Activated naive CD4-positive, alpha-beta T cell treated with anti-CD3 and anti-CD28 coated beads, Interleukin-2, amount 50 U/mL, for 72 hours (primary cell): ENCODE data around the gene TEX51. TPM values are rescaled to one million over a fixed set of nuclear protein-coding genes. Genes with fewer than 3 reads are reported as not detected.

ENCODE experiments used
- ATAC-seq, 2 donors: fragments of 150-1000 bp; cut with Tn5 transposase; 2 replicates each; pipeline ENCODE4 v1.10.0; 2021; ENCODE audit warnings: mild to moderate bottlenecking in 2 of 2, moderate library complexity in 2 of 2
- DNase-seq, 2 donors: peaks; one replicate each; pipeline ENCODE4 v3.0.0; 2021 to 2022; ENCODE audit warnings: low spot score in 2 of 2
- H3K27ac Mint-ChIP-seq, 2 donors: one replicate each; pipeline ENCODE4 v1.8.0; 2022; ENCODE audit warnings: mild to moderate bottlenecking in 2 of 2, mixed read lengths in 2 of 2
- H3K36me3 Mint-ChIP-seq, 2 donors: one replicate each; pipeline ENCODE4 v1.8.0; 2022; ENCODE audit warnings: mixed read lengths in 2 of 2
- H3K9me3 Mint-ChIP-seq, 2 donors: one replicate each; pipeline ENCODE4 v1.8.0; 2022; ENCODE audit warnings: mixed read lengths in 2 of 2
- total RNA-seq, 2 donors: library from RNA; stranded (reverse); gene quantifications; one replicate each; pipeline ENCODE4 v1.2.3, GENCODE V29; 2022

TEX51 gene
- total RNA-seq, 2 donors from 2014 or later, result not detected

DNA sequence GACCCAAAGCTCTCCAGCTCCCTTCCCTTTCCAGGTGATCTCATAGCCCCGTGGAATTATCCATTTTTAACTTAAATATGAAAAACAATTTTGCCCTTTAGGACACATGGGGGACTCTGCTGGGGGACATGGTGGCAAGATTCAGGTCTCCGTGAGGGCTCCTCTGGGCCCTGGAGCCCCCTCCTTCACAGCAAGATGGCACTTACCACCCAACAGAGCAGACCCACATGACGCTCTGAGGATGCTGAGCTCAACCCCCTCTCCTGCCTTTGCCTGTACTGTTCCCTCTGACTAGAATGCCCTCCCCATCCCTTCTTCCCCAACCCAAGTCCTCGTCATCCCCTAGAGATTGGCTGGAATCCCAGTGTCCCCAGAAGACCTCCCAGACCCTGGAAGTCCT, 17.2 kb downstream of the TEX51 start:
- DNase-seq, result no peak
- Mint-ChIP-seq H3K27ac (no peak overlapping the region), H3K36me3 (no peaks in the 10 kb centered on the region), H3K9me3 (no peaks in the 10 kb centered on the region)
- no peak for ATAC-seq

DNA sequence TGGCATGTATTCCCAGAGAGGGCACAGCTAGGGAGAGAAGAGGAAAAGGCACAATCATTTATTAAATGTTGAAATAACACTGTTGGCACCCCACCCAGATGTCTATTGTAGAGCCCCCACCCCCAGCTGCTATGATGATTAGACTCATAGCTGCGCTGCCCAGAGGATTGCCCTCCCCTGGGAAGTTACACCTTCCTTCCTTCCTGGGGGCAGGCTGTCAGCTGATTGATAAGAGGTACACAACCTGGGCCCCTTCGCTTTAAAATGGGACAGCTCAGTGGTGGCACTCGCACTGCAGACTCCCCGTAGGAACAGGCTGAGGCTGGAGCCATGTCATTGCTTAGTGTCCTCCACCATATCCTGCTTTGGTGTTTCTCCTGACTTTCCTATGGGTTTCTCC, 18.1 kb downstream of the TEX51 start:
- H3K36me3 Mint-ChIP-seq, result no peaks in the 10 kb centered on the region
- H3K27ac Mint-ChIP-seq, result no peak overlapping the region
- H3K9me3 Mint-ChIP-seq, result no peaks in the 10 kb centered on the region
- no peak for ATAC-seq
- no peak for DNase-seq

DNA sequence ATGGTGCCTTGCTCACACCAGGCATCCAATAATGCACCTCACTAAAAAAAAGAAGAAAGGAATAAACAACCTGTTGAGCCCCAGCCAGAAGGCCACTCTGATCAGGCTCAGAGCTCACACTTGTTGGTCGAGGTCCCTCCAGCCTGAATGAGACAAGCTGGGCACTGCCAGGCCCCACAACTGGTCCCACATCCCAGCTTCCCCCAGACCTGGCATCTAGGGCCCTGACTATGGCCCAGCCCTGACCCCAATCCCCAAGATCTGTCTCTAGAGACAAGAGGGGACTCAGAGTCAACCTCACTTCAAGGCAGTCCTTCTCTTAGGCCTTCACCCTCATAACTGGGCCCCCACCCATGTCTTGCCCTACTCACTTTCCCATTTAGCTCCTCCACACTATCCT, 22.4 kb downstream of the TEX51 start:
- Mint-ChIP-seq H3K36me3 (no peaks in the 10 kb centered on the region), H3K27ac (no peak overlapping the region), H3K9me3 (no peaks in the 10 kb centered on the region)
- ATAC-seq, result no peak
- DNase-seq, result no peak

DNA sequence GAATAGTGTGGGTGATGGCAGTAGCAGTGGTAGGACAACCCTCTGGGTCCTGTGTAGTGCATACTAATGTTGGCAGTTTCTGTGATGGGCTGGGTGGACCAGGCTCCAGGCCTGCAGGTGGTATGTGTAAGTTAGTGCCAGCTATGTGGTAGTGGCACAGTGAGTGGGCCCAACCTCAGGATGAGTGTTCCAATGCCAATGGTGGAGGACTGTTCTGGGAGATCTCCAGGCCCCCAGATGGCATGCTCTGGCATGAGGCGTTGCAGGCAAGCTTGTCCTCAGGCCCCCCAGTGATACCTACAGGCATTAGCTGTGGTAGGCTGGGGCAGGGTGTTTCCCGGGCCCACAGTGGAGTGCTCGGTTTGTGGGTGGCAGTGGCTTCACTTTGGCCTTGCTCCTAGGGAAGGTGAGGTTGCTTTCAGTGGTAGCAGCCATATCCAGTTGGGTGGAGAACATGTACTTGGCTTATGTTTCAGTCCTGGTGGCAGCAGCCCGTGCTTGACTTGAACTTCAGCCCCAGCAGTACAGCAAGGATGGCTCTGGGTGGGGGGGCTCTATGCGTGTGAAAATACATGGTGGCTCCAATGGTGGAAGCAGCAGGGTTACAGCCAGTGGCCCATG, 32.4 kb downstream of the TEX51 start:
- H3K36me3 Mint-ChIP-seq, result peaks cover 0 to 4% of the 10 kb centered on the region in 2 donors
- peaks cover 0 to 9% of the 10 kb centered on the region in 2 donors for H3K9me3 Mint-ChIP-seq
- DNase-seq, result no peak
- H3K27ac Mint-ChIP-seq, result no peak overlapping the region
- ATAC-seq, result no peak

DNA sequence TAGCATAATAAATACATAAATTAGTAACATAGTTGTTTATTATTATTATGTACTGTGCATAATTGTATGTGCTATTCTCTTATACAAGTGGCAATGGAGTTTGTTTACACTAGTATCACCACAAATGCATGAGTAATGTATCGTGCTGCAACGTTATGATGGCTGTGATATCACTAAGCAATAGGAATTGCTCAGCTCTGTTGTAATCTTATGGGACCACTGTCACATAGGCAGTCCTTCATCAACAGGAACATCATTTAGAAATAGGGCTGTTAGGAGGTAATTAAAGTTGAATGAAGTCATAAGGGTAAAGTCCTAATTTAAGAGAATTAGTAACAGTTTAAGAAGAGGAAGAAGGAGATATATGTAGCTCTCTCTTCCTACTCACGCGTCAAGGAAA, 33.8 kb downstream of the TEX51 start:
- peaks cover 0 to 4% of the 10 kb centered on the region in 2 donors for H3K36me3 Mint-ChIP-seq
- H3K27ac Mint-ChIP-seq, result no peak overlapping the region
- ATAC-seq, result no peak
- DNase-seq, result no peak
- H3K9me3 Mint-ChIP-seq, result peaks cover 0 to 9% of the 10 kb centered on the region in 2 donors

DNA sequence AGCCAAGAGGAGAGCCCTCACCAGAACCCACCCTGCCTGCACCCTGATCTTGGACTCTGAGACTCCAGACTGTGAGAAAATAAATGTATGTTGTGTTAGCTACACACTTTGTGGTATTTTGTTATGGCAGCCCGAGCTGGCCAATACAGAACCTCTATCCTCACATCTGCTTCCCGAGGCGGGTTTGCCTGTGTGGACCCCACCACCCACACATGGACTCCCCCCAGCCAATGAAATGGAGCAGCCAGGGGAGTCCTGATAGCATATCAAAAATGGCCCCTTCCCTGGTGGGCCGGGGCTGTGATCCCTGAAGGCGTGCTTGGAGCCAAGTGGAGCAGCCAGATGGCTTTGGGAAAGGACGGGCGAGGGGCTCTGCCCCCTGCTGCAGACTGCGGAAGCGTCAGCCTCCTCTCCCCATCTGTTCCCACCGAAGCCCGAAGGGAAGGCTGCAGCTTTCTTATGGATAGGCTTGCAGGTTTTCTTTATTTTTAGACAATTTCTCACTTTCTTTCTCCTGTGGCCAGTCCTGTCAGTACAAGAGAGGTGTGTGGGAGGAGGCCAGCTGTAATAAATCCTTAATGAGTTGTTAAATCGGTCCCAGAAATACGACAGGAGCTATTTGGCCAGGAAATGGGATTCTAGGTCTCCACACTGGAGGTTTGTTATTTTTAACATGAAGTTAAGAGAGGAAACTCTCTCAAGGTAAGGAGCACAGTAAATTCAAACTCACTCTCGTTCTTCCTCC, 34.4 kb downstream of the TEX51 start:
- no peak overlapping the region for H3K27ac Mint-ChIP-seq
- no peak for DNase-seq

GRCh38 chr2:126933711-126934091, 35.0 kb downstream of the TEX51 start:
- peaks cover 0 to 9% of the 10 kb centered on the region in 2 donors for H3K9me3 Mint-ChIP-seq
- H3K27ac Mint-ChIP-seq, result no peak overlapping the region
- peaks cover 0 to 4% of the 10 kb centered on the region in 2 donors for H3K36me3 Mint-ChIP-seq
- ATAC-seq, result no peak
- no peak for DNase-seq

More for the DNA sequence above, 34.4 kb downstream of the TEX51 start:
- H3K9me3 Mint-ChIP-seq, result peaks cover 0 to 9% of the 10 kb centered on the region in 2 donors
- H3K36me3 Mint-ChIP-seq, result peaks cover 0 to 4% of the 10 kb centered on the region in 2 donors
- ATAC-seq, result no peak

DNA sequence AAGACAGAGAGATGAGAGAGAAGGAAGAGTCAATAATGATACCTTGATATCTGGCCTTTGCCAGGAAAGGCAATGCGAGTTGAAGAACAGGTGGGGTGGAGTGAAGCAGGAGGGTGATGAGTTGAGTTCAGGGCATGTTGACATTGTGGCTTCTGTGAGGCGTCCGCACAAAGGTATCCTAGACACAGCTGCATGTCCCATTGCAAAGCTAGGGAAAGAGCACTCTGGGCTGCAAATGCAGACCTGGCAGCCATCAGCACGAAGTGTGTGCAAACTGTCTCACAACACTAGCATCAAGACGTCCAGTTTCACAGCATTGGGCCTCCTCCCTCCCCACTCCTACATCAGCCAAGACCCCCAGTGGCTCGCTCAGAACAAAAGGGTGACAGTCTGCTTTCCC, 36.1 kb downstream of the TEX51 start:
- DNase-seq (no peak), ATAC-seq (no peak)
- H3K9me3 Mint-ChIP-seq, result peaks cover 0 to 5% of the 10 kb centered on the region in 2 donors
- H3K36me3 Mint-ChIP-seq, result peaks cover 0 to 4% of the 10 kb centered on the region in 2 donors
- H3K27ac Mint-ChIP-seq, result no peak overlapping the region

- no peak for ATAC-seq
- H3K9me3 Mint-ChIP-seq, result no peaks in the 10 kb centered on the region
- no peak for DNase-seq
- H3K36me3 Mint-ChIP-seq, result peaks cover 0 to under 1% of the 10 kb centered on the region in 2 donors
- H3K27ac Mint-ChIP-seq, result peak overlapping the region in 1 of 2 donors; percentile 12
These were observed 37.1 kb downstream of the TEX51 start for GRCh38 chr2:126935774-126936173.

DNA sequence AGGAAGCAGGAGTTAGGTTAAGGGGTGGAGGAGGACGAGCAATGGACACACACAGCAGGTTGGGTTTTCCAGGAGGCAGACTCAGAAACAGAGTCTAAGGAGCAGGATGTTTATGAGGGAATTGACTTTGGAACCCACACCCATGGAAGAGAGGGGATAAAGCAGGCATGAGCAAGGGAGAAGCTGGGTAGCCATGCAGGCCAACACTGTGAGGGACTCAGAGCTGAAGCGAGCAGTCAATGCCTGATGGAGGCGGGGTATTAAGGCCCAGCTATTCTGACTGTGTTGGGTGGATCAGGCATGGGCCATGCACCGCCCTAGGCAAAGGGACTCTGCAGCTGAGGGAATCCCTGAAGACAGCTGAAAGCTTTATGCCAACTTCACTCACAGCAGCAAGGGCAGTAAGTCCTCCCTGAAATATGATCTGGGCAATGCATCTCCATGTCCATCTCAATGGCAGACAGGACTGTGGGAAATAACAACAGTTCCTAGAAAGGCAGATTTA, 37.6 kb downstream of the TEX51 start:
- Mint-ChIP-seq H3K36me3 (no peaks in the 10 kb centered on the region), H3K9me3 (no peaks in the 10 kb centered on the region), H3K27ac (peak overlapping the region in 1 of 2 donors; percentile 12)
- ATAC-seq (no peak), DNase-seq (no peak)

DNA sequence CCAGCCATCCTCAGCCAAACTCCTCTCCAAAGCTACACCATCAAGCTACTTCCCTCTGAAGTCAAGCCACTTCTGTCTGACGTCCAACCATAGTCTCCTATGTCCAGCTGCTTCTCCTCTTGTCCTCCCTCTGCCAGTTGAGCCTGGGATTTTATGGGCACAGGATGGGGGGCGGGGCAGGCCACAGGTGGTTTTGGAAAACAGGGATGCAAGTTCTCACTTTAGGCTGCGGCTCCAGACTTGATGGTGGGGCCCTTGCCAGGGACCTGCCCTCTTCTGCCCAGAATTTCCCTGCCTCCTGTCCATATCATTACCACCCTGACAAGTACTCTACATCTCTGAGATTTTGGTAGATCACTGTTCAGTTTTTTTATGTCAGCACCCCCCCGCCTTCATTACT, 41.6 kb downstream of the TEX51 start:
- DNase-seq (no peak), ATAC-seq (no peak)
- Mint-ChIP-seq H3K9me3 (peaks cover 0 to 8% of the 10 kb centered on the region in 2 donors), H3K36me3 (peaks cover 0 to 6% of the 10 kb centered on the region in 2 donors), H3K27ac (no peak overlapping the region)

GRCh38 chr2:126942427-126943203, 43.9 kb downstream of the TEX51 start:
- H3K27ac Mint-ChIP-seq, result no peak overlapping the region
- H3K9me3 Mint-ChIP-seq, result peaks cover 0 to 8% of the 10 kb centered on the region in 2 donors
- ATAC-seq (no peak), DNase-seq (no peak)
- peaks cover 0 to 6% of the 10 kb centered on the region in 2 donors for H3K36me3 Mint-ChIP-seq

DNA sequence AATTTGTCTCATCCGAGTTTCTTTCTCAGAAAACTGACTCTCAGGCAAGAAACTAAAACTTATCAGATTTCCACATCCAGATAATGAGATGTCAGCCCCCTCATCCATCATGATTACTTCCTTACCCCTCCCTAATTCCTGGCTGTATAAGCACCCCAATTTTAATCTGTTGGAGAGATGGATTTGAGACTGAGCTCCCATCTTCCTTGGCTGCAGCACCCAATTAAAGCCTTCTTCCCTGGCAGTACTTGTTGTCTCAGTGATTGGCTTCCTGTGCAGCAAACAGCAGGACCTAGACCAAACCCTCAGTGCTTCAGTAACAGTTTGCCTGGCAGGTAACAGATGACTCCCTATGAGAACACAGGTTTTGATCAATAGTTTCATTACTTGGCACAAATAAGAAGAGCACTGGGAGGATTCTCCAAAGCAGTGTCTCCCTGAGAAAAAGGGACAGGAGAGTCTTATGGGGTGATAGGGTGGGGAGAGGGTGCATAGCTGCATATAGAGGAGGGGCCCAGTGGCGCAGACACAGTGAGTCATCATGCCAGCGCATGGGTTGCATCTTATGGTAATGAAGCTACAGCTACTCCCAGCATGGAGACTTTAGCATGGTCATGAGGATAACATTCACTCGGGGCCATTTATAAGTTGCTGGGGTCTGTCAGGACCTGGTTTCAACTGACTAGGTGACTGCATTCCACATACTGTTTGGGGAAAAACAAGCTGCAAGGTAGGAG, 45.1 kb downstream of the TEX51 start:
- ATAC-seq (no peak), DNase-seq (no peak)
- no peak overlapping the region for H3K27ac Mint-ChIP-seq
- H3K9me3 Mint-ChIP-seq, result peaks cover 0 to 8% of the 10 kb centered on the region in 2 donors
- peaks cover 0 to 6% of the 10 kb centered on the region in 2 donors for H3K36me3 Mint-ChIP-seq

DNA sequence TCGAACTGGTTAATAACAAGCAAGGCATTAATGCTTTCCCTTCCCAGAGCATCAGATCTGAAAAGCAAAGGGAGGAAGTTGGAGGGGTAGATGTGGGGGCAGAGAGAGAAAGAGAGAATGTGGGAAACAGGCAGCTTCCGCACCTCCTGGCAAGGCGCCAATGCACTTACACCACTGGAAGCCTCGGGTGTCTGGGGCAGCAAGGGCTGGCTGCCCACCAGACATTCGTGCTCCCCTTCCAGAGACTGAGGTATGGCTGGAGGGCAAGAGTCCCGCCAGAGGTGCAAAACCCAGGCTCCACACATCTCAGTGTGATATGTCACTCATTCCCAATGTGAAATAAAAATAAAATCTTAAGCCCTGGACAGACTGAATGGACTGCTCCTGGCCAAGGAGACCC, 46.4 kb downstream of the TEX51 start:
- Mint-ChIP-seq H3K27ac (no peak overlapping the region), H3K36me3 (peaks cover 0 to 6% of the 10 kb centered on the region in 2 donors), H3K9me3 (peaks cover 0 to 8% of the 10 kb centered on the region in 2 donors)
- ATAC-seq, result no peak
- no peak for DNase-seq

- DNase-seq (no peak), ATAC-seq (no peak)
- H3K36me3 Mint-ChIP-seq, result peaks cover 0 to 6% of the 10 kb centered on the region in 2 donors
- H3K9me3 Mint-ChIP-seq, result peaks cover 0 to 8% of the 10 kb centered on the region in 2 donors
- H3K27ac Mint-ChIP-seq, result no peak overlapping the region
These were observed 47.8 kb downstream of the TEX51 start for GRCh38 chr2:126946318-126947102.

- ATAC-seq (no peak), DNase-seq (no peak)
- Mint-ChIP-seq H3K9me3 (peaks cover 0 to 8% of the 10 kb centered on the region in 2 donors), H3K27ac (no peak overlapping the region), H3K36me3 (peaks cover 0 to 6% of the 10 kb centered on the region in 2 donors)
These were observed 48.4 kb downstream of the TEX51 start for GRCh38 chr2:126947103-126947429.
